Measurements from ENCODE around the gene COX5B. TPM values are rescaled to one million over a fixed set of nuclear protein-coding genes. Genes with fewer than 3 reads are reported as not detected.

Gene COX5B
- total RNA-seq, 1 donor from 2014 or later = 992 TPM

Other genes starting within 250 kb of the COX5B start
- 5.0 TPM for gene ANKRD36B, start 56.2 kb upstream of the COX5B start, total RNA-seq
- gene ACTR1B, start 18.0 kb downstream of the COX5B start, total RNA-seq = 77.6 TPM
- gene C2orf92, start 23.7 kb downstream of the COX5B start, total RNA-seq = 4.6 TPM
- 1.2 TPM for gene ZAP70, start 67.5 kb downstream of the COX5B start, total RNA-seq